Prostate gland (tissue), 2 donors: ENCODE data around the gene ADAM22. TPM values are rescaled to one million over a fixed set of nuclear protein-coding genes. Genes with fewer than 3 reads are reported as not detected.

Experiments
- DNase-seq: peaks from one replicate; pipeline ENCODE4 v3.0.0-alpha.2; 2019; ENCODE audit warnings: low spot score
- H3K27ac ChIP-seq, 2 donors: fragments of 200-600 bp; sonication (generic); 2 replicates each; pipeline ENCODE4 v1.5.1; 2017 to 2019
- H3K27me3 ChIP-seq: fragments of 200-600 bp; sonication (generic); replicated peaks from 2 replicates; pipeline ENCODE4 v1.5.1; 2019; ENCODE audit not compliant: insufficient read depth
- H3K36me3 ChIP-seq, 2 donors: fragments of 200-600 bp; sonication (generic); 1 replicate in 1 of 2; 2 replicates in 1 of 2; pipeline versions ENCODE4 v1.5.1 to v1.8.1; 2017 to 2019
- H3K4me1 ChIP-seq: fragments of 200-600 bp; sonication (generic); replicated peaks from 2 replicates; pipeline ENCODE4 v1.5.1; 2019
- H3K4me3 ChIP-seq, 2 donors: fragments of 200-600 bp; sonication (generic); 2 replicates each; pipeline ENCODE4 v1.5.1; 2017 to 2019
- H3K9me3 ChIP-seq: fragments of 200-600 bp; sonication (generic); 2 replicates; pipeline ENCODE4 v1.5.1; 2017
- CTCF ChIP-seq, 4 experiments: fragments of 200-600 bp in 2 of 4; fragments of 450-650 bp in 2 of 4; sonication (generic) in 2 of 4; IDR thresholded peaks; 1 replicate in 3 of 4; 2 replicates in 1 of 4; pipeline ENCODE4 v1.5.1; 2016 to 2019; ENCODE audit warnings: antibody characterized with exemption in 4 of 4, mild to moderate bottlenecking in 2 of 4, moderate library complexity in 2 of 4
- POLR2A ChIP-seq: fragments of 450-650 bp; IDR thresholded peaks from one replicate; pipeline ENCODE4 v1.6.1; 2016; ENCODE audit warnings: antibody characterized with exemption, mild to moderate bottlenecking
- POLR2AphosphoS5 ChIP-seq: sonication (generic); formaldehyde crosslinking; IDR thresholded peaks from one replicate; pipeline ENCODE4 v1.6.1; 2017; ENCODE audit warnings: antibody characterized with exemption
- WGBS: methylation state at CpG from one replicate; pipeline ENCODE4 v1.1.5; 2018; 5-methylcytosine and 5-hydroxymethylcytosine counted together
- intact Hi-C: fragments of 100-400 bp; cut with DNase I; formaldehyde crosslinking; loops from one replicate; pipeline ENCODE4 v1.14.2; 2022
- total RNA-seq, 2 donors: library from RNA; depleted of rRNA; stranded (reverse); fragments of >200 nt; gene quantifications; one replicate each; pipeline ENCODE4 v1.1.0, GENCODE V29; 2016

The ADAM22 gene
- total RNA-seq, 2 donors from 2014 or later = 8.4 to 8.5 TPM

- Histone ChIP-seq H3K27ac (no peak overlapping the region), H3K4me1 (no peaks in the 10 kb centered on the region), H3K36me3 (no peaks in the 10 kb centered on the region), H3K27me3 (no peaks in the 10 kb centered on the region), H3K9me3 (no peaks in the 10 kb centered on the region), H3K4me3 (no peak overlapping the region)
- no peak for DNase-seq
- TF ChIP-seq POLR2A = no peak
- intact Hi-C loops = loop anchor here (10.0 kb wide), 2 partner anchors 241 to 321 kb away; partner anchors contain the start of genes DBF4 and SLC25A40
Observed at GRCh38 chr7:88115258-88115796, 181.3 kb downstream of the ADAM22 start.

GRCh38 chr7:88115816-88116215, 181.8 kb downstream of the ADAM22 start:
- Histone ChIP-seq H3K27me3 (no peaks in the 10 kb centered on the region), H3K4me3 (no peak overlapping the region), H3K4me1 (no peaks in the 10 kb centered on the region), H3K36me3 (no peaks in the 10 kb centered on the region), H3K27ac (no peak overlapping the region), H3K9me3 (no peaks in the 10 kb centered on the region)
- no peak for DNase-seq
- WGBS = 54% methylated on average over 2 of the region's 2 CpGs
- intact Hi-C loops = loop anchor here (10.0 kb wide), 2 partner anchors 241 to 321 kb away; partner anchors contain the start of genes DBF4 and SLC25A40
- TF ChIP-seq CTCF (IDR thresholded peaks at IDR 0.05) = no peak
- peak; percentile 29 for TF ChIP-seq POLR2AphosphoS5

- no peaks in the 10 kb centered on the region for H3K27me3 ChIP-seq
- intact Hi-C loops = loop anchor here (10.0 kb wide), 2 partner anchors 242 to 322 kb away; partner anchors contain the start of genes DBF4 and SLC25A40
- no peak for TF ChIP-seq CTCF (IDR thresholded peaks at IDR 0.05)
- no peak for TF ChIP-seq POLR2AphosphoS5
- no peak for TF ChIP-seq POLR2A
- 7% methylated on average over 1 of the region's 1 CpG for WGBS
- H3K9me3 ChIP-seq = no peaks in the 10 kb centered on the region
- no peak overlapping the region for H3K27ac ChIP-seq
- no peak for DNase-seq
- no peaks in the 10 kb centered on the region for H3K4me1 ChIP-seq
- H3K36me3 ChIP-seq = no peaks in the 10 kb centered on the region
- H3K4me3 ChIP-seq = no peak overlapping the region
Observed at GRCh38 chr7:88116235-88116795, 182.3 kb downstream of the ADAM22 start.

GRCh38 chr7:88117325-88117724, 183.3 kb downstream of the ADAM22 start:
- no peak for DNase-seq
- WGBS = 92% methylated on average over 2 of the region's 2 CpGs
- intact Hi-C loops = loop anchor here (10.0 kb wide), 2 partner anchors 243 to 323 kb away; partner anchors contain the start of genes DBF4 and SLC25A40

GRCh38 chr7:88121335-88121734, 187.3 kb downstream of the ADAM22 start:
- intact Hi-C loops = no loop called here
- no peak for TF ChIP-seq CTCF (IDR thresholded peaks at IDR 0.05)
- TF ChIP-seq POLR2A = no peak
- TF ChIP-seq POLR2AphosphoS5 = no peak
- H3K27me3 ChIP-seq = no peaks in the 10 kb centered on the region

More at GRCh38 chr7:88117325-88117724, 183.3 kb downstream of the ADAM22 start:
- H3K4me3 ChIP-seq = no peak overlapping the region
- no peak for TF ChIP-seq CTCF (IDR thresholded peaks at IDR 0.05)
- TF ChIP-seq POLR2AphosphoS5 = no peak
- TF ChIP-seq POLR2A = no peak
- H3K27ac ChIP-seq = no peak overlapping the region
- no peaks in the 10 kb centered on the region for H3K4me1 ChIP-seq
- no peaks in the 10 kb centered on the region for H3K27me3 ChIP-seq
- no peaks in the 10 kb centered on the region for H3K36me3 ChIP-seq
- H3K9me3 ChIP-seq = no peaks in the 10 kb centered on the region

More at GRCh38 chr7:88121335-88121734, 187.3 kb downstream of the ADAM22 start:
- WGBS = 91% methylated on average over 2 of the region's 2 CpGs
- H3K9me3 ChIP-seq = no peaks in the 10 kb centered on the region
- no peaks in the 10 kb centered on the region for H3K36me3 ChIP-seq
- no peak overlapping the region for H3K27ac ChIP-seq
- no peaks in the 10 kb centered on the region for H3K4me1 ChIP-seq
- H3K4me3 ChIP-seq = no peak overlapping the region
- no peak for DNase-seq
